Dermis microvascular lymphatic vessel endothelial cell (primary cell): ENCODE results near the gene KLF15. TPM values are rescaled to one million over a fixed set of nuclear protein-coding genes. Genes with fewer than 3 reads are reported as not detected.

ENCODE experiments used
- DNase-seq, 2 donors: peaks; one replicate each; pipeline versions ENCODE4 v3.0.0 to v3.0.0-alpha.2; 2010; ENCODE audit warnings: low read depth in 2 of 2
- total RNA-seq: library from RNA; depleted of rRNA; stranded (reverse); fragments of >200 nt; gene quantifications from 2 replicates; pipeline ENCODE4 v1.2.1, GENCODE V29; 2014

Gene KLF15
- total RNA-seq, 1 donor from 2014 or later = 1.7 TPM

DNA sequence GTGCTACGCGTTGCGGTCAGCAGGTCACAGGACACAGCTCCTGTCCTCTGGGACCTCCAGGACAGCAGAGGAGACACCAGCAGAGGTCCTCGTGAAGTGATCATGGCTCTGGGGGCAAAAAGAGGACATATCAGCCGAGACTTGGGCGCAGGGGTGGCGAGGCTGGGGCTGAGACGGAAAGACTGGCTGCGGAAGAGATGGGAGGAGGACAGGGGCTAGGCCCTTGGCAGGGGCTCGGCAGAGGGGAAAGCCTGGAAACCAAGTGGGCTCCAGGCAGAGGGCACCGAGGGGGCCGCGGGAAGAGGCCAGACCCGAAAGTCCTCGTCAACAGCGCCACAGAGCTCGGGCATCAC is 32.6 kb upstream of the KLF15 start:
- peak in 1 of 2 donors; percentile 7 for DNase-seq

DNA sequence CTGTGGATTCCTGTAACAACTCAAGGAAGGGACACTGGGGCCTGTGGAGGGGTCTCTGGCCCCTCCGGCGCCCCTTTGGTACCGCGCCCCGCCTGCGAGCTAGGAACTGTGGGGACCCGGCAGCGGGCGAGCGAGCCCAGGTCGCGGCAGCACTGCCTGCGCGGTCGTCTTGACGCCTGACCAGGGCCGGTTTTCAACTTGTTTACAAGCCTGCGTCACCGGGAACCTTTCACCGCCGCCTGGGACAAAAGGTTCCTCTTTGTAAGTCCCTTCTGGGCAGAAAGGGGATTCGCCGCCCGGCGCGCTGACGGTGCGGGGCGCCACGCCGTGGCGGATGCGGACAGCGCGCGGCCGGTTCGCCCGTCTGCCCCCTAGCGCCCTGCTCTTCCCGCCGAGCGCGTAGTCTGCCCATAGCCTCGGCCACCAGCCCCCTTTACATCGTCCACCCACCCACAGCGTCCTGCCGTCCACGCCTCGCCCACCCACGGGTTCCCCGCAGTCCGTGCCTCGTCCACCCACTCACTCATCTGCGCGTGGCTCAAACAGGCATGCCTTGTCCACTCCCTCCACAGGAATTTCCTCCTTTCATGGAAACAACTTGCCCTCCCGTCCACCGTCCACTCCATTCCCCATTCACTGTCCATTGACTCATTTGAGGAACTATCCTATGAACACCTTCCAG is 32.0 kb upstream of the KLF15 start:
- peak; percentile 80 to 90 for DNase-seq

DNA sequence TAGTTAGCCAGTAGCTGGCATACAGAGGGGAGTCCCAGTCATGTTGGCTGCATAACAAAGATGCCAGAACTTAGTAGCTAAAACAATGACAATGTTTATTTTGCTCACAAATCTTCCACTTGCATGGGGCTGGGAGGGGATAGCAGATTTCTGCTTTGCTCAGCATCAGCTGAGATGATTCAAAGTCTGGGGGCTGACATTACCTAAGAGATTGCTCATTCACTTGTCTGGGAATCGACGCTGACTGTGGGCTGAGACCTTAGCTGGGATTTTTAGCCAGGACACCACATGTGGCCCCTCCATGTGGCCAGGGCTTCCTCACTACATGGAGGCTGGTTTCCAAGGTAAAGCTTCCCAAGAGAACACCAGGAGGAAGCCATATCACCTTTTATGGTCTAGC is 24.8 kb upstream of the KLF15 start:
- DNase-seq = no peak

DNA sequence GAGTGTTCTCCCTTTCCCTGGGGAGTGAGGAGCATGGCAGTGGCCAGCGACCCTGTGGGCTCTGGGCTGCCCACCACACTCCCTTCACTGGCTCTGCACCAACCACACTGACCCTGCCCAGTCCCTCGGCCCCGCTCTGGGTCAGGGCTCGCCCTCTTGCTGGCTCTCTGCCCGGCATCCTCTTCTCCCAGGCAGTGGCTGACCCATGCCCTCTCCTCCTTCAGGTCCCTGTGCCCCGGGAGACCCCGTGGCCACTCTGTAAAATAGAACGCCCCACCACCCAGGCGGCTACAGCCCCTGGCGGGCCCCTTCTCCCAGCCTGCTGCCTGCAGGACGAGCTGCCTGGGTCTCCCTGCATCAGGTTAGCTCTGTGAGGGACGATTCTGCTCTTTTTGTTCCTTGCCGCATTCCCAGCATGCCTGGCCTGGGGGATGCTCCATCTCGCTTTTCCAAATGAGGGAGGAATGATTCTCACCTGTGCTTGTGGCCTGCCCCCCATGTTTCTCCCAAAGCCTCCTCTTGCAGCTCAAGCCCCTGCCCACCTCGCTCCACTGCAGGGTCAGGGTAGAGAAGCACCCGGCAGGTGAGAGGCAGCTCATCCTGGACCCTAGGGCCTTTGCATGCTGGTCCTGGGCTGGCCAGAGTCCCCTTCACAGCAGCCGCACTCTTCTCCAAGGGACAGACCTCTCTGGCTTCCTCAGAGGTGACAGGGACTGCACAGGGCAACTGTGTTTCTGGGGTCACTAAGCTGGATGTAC is 23.0 kb upstream of the KLF15 start:
- no peak for DNase-seq

DNA sequence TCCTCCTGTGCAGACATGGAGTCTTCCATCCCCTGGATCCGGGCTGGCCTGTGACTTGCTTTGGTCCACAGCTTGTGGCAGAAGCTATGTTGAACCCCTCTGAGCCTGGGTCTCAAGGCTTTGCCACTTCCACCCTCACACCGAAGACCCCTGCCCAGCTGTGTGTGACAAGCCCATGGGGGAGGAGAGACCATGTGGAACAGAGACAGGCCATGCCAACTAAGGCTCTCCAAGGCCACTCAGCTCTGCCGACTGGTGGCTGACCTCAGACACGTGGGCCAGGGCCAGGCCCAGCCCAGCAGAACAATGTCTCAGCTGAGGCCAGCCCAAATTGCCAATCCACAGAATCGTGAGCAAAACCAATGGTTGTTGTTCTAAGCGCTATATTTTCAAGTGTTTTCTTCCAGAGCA is 21.1 kb upstream of the KLF15 start:
- DNase-seq = no peak

DNA sequence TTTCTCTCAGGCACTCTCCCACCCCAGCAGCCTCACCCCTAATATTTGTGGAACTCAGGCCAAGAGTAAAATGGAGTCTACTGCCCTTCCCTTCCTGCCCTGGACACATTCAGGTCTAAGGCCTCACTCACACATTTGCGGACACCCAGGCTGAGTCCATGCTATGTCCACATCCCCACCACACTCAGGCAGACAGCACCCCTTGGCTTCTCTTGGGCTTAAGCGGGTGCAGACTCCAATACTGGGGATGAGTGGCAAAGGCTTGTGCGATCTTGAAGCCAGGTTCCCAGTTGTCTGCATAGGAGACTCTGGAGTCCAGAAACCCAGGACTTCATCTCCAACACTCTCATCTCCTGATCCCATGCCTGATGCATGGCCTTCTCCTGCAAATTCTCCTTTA is 20.0 kb upstream of the KLF15 start:
- no peak for DNase-seq

DNA sequence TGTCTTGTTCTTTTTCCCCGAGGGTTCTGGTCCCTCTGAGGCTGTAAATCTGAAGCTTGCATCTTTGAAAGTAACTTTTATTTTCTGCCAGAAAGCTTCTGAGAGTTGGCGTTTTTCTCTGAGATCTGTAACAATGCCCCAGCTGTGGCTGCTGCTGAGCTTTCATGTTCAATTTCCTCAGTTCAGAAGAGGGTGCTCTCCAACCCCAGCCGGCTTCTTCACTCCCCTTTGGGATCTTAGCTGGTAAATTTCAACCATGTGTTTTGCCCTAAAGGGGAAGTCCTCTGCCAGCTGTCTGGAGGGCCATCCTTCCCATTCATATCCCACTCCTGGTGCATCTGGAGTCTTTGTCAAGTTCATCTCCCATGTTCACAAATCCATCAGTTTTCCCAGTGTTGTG is 19.2 kb upstream of the KLF15 start:
- no peak for DNase-seq

DNA sequence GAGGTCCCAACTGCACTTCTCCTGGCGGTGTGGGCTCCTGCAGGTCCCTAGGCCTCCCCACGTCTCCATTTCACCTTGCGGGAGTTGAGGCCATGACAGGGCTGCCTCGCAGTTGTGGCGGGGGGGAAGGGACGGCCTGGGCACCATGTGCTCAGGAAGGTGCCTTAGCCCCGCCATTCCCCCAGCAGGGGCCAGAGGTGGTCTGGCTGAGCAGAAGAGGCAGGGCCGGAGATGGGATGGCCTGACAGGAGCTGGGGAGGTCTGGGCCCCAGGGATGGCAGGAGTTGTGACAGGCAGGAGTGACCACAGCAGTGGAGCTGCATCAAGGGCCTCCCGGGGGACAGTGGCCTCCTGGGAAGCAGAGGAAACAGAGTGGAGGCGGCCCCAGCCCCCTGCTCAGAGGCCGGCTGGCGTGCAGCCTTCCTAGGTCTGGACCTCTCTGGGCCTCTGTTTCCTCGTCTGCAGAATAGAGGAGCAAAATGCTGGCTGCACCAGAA is 18.7 kb upstream of the KLF15 start:
- DNase-seq = no peak

DNA sequence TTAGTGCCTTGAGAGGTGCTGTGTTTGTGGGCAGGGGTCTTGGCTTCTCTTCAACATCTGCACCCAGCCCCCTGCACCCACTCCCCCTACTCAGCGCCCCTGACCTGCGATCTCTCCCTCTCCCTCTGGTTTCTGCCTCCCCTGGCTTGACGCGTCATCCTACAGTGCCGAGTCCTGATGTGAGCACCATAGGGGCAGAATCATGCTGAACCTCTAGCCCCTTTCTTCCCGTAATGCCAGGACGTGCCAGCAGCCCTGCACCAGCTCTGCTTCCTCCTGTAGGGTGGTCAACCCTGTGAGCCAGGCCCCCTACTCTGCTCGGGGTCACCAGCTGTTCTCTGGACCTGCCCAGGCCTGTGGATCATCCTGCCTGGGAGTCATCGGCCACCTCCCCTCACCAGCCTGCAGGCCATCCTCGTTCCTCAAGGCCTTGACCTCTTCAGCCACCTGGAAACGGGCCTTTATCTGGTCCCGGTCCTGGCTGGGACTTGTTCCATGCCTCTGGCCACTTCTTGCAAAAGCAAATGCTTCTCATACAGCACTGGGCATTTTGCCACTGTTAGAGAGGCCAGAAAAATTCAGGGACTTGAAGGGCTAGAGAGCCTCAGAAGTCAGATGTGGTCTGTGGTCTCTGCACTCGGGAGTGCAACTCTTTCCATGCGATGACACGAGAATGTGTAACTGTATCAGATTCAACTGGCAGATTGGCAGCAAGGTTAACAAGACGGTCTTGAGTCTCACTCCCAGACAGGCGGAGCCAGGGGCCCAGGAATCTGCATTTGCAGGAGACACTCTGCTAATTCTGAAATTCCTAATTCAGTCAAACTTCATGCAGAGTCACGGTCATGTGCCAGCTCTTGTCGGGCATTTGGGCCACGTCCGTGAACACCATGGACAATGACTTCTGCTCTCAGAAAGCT is 16.7 kb upstream of the KLF15 start:
- DNase-seq = no peak

DNA sequence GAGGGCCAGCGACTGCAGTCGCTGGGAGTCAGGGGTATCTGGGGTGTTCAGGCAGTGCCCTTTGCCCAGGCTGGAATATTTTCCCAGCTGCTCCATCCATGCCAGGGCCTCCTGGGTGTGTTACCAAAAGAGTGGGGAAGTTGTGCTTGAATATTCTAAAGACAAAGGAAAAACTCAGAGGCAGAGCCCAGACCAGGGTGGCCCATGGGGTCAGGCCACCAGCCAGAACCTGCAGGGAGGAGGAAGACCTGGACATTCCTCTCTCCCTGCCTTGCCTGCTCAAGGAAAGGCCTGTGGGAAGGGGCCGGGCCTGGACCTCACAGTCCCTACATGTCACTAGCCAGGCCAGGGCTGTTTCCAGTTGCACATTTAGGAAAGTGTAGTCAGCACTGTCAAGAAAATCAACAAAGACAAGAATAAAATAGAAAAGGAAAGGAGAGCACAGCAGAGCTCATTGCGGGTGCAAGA is 16.0 kb upstream of the KLF15 start:
- no peak for DNase-seq

DNA sequence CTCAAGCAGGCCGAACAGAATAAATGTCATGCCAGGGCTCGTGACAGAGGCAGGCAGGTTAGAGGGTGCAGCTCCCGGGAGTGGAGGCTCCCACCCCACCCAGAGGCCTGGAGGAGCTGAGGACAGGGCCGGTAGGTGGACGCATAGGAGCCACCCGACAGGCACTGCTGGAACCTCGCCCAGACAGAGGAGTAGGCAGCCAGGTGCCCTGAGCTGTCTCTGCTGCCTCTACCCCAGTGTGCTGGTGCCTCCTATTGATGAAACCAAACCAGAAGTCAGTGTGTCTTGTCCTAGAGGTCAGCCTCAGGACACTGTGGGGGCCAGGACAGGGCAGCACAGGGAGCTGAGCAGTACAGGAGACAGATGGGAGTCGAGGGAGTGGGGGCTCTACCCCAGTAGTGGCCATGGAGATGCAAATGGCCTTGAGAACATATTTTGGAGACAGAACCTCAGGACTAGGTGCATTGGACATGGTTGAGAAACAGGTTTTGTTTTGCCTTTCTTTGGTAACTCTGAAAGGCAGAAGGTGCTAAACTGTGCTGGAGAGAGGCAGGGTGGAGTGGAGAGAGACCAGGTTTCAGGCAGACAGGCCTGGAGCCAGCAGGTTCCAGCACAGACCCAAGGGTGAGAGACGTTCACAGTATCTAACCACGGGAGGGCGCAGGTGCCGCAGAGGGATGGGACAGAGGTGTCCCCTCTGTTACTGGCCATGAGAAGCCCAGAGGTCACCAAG is 15.4 kb upstream of the KLF15 start:
- DNase-seq = no peak

DNA sequence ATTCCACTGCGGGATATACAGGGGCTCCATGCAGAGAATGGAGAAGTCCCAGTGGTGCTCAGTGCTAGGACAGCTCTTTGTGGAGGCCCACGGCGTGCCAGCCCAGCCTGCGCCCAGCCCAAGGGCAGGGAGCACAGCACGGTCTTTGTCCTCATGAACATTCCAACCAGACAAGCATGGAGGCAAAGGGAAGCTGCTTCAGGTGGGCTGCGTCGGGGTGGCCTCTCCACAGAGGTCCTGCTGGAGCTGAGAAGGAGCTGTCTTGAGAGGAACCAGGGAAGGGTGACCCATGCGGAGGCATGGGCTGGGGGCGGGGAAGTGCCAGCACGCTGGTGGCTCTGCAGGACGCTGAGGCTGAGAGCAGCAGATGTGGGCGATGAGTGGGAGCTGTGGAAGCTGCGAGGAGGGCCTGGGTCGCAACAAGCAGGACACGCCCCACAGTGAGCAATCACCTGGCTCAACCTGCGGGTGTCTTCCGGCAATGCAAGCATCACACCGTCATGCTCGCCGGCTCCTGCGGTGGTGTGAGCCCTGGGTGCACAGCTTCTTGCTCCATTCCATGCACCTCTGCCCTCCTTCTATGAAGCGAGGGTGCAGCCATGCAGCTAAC is 14.0 kb upstream of the KLF15 start:
- no peak for DNase-seq

DNA sequence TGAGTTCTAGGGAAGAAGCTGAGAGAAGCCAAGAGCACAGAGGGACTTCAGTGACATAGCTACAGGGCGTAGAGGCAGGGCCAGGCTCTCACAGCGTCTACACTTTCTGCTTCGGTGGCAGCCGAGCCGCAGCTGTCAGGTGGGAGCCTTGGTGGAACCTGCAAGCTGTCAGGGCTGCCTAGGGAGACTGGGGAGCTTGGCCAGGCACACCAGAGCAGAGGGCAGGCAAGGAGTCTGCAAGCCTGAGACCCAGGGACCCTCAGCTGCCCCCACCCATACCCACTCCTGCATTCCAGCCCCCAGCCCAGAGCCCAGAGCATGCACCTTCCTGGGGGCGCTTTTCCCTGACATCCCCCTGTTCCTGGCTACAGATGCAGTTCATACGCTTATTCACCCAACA is 13.4 kb upstream of the KLF15 start:
- DNase-seq = no peak

DNA sequence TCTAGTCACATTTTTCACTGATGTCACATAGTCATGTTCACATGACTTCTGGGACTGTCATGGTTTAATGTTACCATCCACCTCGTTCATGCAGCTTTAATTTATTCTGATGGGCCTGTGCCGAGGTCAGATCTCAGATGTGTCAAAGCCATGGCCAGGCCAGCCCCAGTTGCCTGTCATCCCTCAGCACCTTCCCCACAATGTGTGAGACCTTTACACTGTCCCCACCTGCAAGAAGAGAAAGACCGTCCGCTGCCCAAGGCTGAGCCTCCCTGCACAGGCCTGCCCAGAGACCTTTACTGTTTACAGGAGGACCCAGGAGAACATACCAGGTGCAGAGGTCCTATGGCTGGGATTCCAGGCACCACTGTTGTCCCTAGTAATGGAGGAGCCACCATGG is 12.8 kb upstream of the KLF15 start:
- DNase-seq = no peak

DNA sequence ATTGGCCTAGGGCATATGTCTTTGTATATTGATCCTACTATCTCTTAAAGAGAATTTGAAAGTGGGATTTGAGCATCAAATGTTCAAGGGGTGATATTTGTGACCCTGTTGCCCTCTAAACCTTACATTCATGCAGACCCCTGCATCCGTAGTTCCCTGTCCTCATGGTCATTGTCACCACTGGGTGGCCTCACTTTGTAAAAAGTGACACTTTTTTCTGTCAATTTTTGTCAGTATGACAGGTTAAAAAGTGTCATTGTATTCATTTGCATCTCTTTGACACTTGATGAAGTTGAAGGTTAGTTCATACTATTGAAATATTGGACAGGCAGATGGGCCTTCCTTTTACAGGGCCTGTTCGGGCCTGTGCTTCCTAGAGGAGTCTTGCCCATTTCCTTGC is 12.3 kb upstream of the KLF15 start:
- no peak for DNase-seq

DNA sequence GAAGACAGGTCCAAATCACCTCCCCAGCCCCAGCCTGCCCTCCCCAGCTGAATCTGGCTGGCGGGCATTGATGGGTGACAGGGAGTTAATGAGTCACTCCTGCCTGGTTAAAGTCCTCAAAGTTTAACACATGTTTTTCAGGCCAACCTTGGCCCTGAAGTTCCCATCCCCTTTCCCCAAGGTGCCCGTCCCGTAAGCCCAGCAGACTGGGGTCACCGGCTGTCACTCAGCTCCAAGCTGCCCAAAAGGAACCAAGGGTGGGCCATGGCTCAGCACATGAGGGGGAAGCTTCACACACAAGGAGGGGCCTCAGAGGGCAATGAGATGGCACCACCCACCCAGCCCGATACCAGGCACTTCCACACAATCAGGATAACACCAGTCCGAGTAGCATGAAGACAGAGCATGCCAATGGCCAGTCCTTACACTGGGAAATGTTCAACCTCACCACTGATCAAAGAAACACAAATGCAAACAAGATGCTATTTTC is 10.2 kb upstream of the KLF15 start:
- no peak for DNase-seq

DNA sequence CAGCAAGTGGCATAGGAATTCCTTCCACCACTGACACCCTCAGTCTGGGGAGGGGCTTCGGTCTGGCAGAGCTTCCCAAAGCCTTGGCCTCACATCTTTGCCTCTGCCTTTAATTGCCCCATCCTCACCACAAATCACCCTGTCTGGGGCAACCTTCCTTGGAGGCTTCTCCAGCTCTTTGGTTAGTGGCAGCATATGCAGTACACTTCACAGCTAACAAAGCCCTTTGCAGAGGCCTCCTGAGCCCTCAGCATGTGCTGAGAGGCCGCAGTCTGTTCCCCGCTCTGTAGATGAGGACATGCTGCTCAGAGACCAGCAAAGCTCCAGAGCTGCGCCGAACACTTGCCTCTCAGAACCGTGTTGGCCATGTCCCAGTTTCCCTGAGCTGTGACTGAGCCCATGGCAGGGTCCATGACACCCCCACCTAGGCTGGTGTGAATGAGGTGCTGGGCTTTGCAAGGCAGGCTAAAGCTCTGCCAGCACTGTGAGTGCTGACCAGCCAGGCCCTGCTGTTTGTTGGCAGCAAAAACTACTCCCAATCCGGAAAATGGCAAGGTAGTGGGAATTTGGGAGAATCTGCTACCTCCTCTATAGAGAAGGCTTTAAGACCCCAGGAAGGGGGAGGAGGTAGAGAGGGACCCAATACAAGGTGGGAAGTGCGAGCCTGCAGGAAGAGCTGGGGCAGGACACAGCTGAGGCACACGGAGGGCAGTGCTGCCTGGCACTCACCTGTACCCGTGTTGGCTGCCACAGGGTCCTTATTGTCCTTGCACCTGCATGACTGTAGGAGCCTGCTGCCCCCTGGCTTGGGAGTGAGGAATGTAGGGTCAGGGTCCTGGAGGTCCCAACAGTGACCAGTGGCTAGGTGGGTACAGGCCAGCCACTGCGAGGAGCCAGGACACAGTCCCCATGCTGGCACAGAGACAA is 8.4 kb upstream of the KLF15 start:
- no peak for DNase-seq

DNA sequence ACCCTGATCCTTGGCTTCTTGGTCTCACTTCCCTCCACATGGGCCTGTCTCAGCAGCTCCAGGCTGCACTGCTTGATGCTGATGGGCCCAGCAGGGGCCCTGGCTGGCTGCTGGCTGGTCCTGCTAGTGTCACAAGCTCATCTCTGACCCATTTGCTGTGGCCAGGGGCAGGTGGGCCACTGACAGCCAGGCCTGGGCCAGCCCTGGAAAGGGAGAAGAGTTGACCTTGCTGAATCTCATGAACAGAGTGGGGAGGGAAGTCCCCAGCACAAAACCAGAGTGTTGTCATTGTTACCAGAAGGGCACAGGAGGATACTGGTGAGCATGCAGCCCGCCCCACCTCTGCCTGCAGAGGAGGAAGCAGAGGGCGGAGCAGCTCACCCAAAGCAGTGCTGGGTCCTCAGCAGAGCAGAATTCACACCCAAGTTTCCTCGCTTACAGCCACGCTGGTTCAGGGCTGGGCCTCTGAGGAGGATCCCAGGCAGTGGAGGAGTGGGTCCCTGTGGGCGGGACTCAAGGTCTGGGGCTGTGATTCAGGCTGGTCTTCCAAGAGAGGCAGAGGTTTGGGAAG is 7.6 kb upstream of the KLF15 start:
- no peak for DNase-seq

DNA sequence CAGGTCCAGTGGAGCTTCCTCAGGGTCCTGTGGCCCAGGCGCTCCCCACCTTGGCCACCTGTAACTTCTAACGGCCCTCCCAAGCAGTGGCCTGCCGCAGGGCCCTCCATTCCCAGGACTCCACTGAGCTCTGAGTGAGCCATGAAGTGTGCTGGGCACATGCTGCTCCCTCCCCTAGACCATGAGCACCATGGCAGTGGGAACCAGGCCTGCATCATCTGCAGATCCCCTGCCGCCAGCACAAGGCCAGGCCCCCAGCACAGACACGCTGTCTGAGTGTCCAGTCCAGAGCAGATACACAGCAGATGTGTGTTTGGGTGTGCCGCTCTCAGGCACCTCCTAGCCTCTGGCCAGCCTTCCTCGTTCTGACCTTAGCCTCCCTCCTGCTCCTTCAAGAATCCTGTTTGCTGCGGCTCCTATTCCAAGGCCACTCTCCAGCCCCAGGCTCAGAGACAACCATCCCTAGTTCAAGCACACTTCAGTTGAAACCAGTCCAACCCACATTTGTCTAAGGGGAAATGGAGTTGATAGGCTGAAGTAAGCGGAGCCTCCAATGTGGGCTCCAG is 7.0 kb upstream of the KLF15 start:
- DNase-seq = no peak
